Stimulated activated CD8-positive, alpha-beta memory T cell treated with anti-CD3 and anti-CD28 coated beads, Interleukin-15, amount 100 ng/mL, for 24 hours (primary cell): Measurements from ENCODE around the gene PIP4K2A.
"Not testable (repeated sequence)": the region's sequence is repeated elsewhere in the genome, so short reads cannot be mapped to it uniquely, and the experiment has no call there.

Source experiments
- DNase-seq: peaks from one replicate; pipeline ENCODE4 v3.0.0-alpha.2; 2020; ENCODE audit warnings: low read depth

PIP4K2A gene

DNA sequence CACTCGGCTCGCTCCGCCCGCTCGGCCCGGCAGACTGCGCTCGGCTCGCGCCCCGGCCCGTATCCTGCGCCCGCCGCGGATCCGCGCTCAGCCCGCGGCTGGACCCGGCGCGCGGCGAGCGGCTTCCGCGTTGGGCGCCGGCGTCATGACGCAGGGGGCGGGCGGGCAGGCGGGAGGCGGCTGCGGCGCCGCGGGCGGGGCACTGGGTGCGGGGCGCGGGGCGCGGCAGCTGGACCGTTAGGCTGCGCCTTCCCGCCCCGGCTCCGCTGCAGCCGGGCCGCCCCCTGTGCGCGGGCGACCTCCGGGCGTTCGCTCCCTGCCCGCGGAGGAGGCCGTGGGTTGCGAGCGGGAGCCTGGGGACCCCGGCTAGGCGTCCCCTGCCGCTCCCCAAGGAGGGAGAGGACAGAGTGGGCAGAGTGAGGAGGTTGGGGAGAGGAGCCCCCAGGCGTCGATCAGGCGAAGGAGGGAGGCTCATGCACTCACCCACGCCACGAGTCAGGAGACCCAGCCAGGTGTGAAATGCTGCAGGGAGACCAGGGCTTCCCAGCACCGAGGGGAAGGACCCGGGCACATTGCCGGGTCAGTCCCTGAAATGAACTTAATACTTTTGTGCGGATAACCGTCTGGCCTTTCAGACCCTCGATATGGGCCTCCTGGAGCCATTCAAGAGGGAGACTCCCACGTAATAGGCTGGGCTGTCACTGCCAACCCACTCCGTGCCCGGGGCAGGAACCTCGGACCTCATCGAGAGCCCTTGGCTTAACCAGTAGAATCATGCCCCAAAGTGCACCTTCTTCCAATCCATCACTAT lies at the start of gene PIP4K2A:
Gene PIP4K2A (minus strand): TSS at position 100 of the 811 bp plus-strand sequence. CDS start 252 bp downstream, outside the sequence.
- peak; percentile 59 for DNase-seq

DNA sequence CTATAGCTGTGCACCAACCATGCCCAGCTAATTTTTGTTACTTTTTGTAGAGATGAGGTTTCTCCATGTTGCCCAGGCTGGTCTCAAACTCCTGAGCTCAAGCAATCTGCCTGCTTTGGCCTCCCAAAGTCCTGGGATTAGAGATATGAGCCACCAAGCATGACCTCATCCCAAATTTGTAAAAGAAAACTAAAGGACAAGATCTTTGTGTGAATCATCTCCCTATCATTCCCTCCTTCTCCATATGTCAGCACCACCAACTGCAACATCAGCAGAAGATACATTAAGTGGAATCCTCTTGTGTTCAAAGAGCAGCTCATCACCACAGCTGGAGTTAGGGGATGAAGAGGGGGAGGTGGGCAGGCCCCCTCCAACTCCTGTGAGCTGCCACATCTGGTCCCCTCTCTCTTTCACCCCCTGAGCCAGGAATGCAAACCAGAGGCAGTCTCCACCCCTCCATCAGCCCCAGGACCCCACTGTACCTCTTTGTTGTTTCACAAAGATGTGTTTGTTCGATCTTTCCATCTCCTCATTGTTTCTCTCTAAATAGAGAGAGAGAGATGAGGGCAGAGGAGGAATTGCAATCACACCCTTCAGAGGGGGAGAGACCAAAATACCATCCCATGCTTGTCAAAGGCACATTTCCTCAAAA lies 47.3 kb upstream of the PIP4K2A start:
- DNase-seq, result no peak

DNA sequence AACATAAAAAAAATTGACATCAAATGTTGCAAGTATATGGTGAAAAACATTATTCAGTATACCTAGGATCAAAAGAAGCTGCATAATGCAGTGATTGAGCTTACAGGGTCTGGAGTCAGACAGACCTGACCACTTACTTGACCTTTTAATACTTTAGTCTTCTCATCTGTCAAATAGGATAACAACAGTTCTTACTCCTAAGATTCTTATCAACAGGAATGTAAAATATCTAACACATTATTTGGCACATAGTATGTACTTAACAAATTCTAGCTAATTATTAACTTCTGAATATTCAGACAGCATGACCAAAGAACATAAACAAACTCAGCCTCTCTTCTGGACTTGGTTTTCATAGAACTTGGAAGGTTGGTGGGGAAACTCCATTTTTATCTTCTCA lies 45.6 kb upstream of the PIP4K2A start:
- no peak for DNase-seq

DNA sequence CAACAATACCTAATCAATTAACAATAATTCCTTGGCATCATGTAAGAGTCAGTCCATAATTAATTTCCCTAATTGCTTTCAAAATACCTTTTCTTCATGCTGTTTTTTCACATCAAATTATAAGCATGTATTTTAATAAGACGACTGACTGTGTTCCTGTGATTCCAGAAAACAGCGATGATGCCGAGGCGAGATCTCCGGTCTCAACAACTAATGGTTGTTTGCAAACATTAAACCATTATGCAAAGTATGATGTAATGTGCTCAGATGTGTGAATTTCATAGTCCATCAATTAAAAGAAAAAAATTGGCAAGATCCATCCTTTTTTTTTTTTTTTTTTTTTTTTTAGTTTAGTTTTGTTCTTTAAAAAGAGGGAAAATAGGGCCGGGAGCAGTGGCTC lies 44.5 kb upstream of the PIP4K2A start:
- no peak for DNase-seq

DNA sequence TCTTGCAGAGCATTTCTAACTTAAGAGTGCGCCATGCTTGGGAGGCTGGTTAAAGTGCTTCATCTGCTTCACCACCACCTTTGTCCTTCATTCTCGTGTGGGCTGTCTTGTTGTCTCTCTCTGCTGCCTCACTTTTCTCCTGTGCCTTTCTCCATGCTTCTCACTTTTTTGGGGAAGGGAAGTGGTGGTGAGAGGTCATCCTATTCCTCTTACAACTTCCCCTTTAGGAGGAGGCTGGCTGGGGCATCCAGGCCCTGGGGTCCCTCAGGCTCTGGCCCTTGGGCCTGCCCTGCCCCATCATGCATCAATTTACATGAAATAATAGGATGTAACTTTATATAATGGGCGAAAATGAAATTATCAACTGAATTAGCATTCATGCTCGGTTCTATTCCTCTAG lies 39.9 kb upstream of the PIP4K2A start:
- DNase-seq, result no peak

DNA sequence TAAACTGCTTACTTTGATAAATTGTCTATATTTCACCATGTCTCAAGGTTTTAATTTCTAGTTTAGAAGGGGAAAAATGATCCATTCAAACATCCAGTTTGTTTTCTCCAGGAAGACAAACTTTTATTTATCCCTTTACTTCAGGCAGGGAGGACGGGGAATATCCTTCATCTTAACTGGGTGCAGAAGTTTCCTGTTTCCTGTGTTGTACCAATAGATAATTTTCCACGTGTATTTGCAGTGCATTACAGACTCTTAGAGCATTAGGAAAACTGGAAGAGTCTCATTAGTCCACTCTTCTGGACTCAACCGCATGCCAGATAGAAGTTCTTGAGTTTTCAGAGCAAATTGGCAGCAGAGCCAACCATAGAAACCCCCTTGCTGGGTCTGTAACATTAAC lies 39.4 kb upstream of the PIP4K2A start:
- DNase-seq, result no peak

DNA sequence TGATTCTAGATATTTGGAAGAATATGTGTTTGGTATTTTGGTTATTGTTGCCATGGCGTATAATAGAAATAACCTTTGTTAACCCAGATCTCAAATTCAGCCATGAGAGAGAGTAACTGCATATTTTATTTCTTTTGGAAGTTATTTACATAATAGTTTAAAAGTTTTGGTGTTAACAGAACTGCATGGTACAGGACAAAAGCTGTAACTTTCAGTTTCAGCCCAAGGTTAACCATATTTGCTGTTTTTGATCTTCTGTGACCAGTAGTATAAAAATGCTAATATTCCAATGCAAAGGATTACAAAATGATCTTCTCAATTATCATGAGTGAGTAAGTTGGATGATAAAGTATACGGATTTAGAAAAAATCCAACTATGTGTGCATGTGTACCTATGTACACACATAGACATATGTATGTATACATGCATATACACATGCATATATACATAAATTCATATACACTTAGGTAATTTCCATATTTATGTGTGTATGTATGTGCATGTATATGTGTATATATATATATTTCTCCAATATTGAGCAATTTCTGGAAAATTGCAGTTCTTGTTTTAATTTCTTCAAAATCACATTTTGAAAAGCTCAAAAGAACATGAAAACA lies 38.0 kb upstream of the PIP4K2A start:
- no peak for DNase-seq

DNA sequence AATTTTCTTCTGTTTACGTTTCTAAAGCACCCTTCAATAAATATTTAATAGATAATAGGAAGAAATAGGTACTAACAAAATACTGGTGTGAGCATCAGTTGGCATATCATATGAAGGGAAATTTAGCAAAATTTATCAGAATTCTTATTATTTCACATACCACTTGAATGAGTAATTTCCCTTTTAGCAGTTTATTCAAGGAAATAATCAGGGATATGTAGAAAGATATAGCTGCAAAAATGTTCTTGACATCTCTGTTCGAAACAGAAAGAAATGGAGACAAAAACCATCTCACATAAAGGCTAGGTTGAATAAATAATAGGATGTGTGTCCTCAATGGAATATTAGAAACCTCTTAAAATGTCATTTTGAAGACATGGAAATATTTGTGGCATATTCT lies 35.8 kb upstream of the PIP4K2A start:
- no peak for DNase-seq

DNA sequence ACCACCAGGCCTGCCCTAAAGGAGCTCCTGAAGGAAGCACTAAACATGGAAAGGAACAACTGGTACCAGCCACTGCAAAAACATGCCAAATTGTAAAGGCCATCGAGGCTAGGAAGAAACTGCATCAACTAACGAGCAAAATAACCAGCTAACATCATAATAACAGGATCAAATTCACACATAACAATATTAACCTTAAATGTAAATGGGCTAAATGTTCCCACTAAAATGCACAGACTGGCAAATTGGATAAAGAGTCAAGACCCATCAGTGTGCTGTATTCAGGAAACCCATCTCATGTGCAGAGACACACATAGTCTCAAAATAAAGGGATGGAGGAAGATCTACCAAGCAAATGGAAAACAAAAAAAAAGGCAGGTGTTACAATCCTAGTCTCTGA lies 30.5 kb upstream of the PIP4K2A start:
- not testable (repeated sequence) for DNase-seq

DNA sequence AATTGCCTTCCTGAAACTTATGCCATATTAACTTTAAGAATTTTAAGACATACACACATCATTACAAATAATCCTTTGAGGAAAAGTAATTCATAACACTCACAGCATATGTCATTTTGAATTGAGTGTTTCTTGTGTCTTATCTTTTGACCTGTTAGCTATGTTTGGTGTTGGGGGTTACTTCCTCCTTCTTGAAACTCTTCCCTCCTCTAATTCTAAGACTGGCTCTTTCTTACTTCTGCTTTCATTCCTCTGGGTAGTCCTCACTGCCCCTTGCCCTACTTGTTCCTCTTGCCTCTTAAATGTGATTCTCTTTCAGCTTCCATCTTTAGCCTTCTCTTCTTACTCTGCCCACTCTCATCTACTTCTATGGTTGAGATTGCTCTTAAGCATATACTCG lies 28.3 kb upstream of the PIP4K2A start:
- no peak for DNase-seq

DNA sequence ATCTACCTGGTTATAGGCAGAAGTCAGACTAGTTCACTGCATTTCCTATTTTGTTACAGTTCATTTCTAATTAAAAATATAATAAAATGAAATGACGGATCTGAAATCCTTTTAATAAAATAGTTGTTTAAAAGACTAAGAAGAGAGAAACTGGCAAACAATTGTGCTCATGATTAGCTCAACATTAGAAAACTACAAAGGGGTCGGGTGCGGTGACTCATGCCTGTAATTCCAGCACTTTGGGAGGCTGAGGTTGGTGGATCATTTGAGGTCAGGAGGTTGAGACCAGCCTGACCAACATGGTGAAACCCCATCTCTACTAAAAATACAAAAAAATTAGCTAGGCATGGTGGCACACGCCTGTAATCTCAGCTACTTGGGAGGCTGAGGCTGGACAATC lies 27.3 kb upstream of the PIP4K2A start:
- DNase-seq, result not testable (repeated sequence)

DNA sequence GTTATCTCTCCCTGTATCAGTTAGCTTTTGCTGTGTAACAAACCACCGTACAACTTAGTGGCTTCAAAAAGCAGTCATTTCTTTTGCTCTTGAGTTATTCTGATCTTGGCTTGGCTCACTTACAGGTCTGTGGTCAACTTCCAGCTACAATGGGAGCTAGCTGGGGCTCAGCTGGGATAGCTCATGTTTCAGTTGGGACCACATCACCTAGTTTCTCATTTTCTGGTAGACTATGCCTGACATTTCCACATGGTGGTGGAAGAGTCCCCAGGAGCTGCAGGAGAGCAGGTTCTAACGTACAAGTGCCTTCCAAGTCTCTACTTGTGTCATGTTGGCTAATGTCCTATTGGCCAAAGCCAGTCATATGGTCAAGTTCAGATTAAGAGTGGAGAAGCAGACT lies 25.8 kb upstream of the PIP4K2A start:
- no peak for DNase-seq

DNA sequence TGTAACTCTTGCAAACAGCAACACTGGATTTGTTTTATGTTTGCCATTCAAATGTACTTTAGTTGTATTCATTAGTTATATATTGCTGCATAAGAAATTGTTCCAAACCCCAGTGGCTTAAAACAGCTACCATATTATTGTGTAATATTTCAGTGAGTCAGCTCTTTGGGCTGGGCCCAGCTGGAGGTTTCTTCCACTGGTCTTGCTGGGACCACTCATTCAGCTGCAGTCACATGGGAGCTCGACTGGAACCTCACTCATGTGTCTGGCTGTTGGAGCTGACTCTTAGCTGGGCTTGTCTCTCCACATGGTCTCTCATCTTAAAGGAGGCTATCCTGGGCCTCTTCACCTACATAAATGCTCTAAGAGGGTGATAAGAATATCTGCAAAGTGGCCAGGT lies 23.2 kb upstream of the PIP4K2A start:
- no peak for DNase-seq

DNA sequence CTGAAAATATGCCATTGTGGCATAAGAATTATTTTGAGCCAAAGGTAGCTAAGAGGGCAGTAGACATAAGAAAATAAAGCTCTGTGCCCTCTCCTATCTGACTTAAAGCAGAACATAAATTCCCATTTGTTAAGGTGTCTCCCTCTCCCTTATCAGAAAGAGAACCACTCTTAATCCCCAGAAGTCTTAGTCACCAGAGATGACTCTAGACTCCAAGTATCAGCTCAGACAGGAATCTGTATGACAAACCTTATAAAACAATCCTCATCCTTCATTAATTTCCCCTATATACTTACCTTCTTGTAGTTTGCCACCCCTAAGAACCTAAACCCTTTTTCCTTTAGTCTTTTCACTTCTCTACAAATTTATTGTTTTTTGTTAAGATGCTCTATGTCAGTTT lies 21.8 kb upstream of the PIP4K2A start:
- DNase-seq, result no peak

DNA sequence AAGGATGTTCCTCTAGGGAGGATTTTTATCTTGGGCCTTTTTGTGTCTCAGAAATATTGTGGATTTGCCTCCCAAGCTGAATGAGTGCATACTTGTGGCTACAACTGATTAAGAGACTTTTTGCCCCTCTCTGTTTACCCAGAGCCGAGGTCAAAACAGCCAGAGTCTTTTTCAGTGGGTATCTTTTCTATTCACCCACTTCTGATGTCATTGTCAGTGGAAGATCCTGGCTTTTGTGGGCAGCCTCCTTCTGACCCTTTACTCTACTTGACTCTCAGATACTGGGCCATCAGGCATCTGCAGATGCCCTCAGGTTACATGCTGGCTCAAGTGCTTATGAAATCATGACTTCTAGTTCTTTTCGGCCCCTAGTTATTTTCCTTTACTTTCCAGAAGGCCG lies 19.6 kb upstream of the PIP4K2A start:
- no peak for DNase-seq

DNA sequence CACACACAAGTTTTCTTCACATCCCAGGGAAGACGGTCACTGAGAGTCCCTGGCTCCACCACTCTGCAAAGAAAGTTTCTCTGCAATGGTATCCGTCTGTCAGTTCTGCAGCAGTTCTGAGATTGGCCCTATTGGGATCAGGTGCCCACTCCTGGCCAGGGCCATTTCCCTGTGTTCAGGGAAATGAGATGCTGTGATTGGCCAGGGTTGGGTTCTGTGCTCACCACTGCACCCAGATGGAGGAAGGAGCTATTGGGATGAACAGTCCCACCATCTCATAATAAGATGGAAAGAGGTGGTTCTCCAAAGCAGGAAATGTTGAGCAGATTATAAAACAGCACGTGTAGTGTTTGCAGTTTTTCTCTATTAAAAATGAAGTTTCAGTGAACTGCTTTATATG lies 13.3 kb upstream of the PIP4K2A start:
- no peak for DNase-seq

DNA sequence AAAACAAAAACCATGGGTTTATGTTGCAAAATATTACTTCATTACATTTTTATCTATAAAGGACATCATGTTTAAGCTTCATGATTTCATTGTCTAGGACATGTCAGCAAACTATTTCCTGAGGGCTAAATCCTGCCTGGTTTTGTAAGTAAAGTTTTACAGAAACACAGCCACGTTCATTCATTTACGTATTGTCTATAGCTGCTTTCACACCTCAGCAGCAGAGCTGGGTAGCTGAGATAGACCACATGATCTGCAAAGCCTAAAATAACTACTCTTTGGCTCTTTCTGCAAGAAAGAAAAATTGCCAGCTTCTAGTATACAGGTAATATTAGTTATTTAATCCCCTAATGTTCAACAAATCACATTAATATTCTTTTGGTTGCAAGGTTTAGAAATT lies 12.7 kb upstream of the PIP4K2A start:
- DNase-seq, result no peak

DNA sequence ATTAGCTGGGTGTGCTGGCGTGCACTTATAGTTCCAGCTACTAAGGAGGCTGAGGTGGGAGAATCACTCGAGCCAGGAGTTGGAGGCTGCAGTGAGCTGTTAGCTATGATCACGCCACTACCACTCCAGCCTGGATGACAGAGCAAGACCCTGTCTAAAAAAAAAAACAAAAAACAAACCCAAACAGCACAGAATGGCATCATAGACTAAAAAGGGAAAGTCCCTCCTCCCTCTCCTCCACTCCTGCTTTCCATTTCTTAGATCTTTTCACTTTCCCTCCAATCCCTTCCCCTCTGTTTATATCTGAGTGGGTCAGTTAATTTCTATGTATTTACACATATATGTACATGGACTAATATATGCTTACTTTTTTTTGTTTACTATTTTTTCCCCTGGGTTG lies 10.4 kb upstream of the PIP4K2A start:
- no peak for DNase-seq

DNA sequence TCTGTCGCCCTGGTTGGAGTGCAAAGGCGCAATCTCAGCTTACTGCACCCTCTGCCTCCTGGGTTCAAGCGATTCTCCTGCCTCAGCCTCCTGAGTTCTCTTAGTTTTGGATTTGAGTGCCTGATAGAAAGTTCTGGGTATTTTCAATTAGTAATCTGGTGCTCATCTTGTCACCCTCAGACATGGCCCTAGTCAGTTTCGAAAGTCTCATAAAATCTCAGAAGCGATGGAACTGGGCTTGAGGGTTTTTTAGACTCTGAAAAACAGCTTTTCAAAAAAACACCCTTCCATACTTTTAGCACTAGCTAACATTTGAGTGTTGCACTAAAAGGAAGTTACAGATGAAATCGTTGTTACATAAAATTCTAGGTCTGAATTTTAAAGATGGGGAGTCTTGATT lies 9.4 kb upstream of the PIP4K2A start:
- no peak for DNase-seq

DNA sequence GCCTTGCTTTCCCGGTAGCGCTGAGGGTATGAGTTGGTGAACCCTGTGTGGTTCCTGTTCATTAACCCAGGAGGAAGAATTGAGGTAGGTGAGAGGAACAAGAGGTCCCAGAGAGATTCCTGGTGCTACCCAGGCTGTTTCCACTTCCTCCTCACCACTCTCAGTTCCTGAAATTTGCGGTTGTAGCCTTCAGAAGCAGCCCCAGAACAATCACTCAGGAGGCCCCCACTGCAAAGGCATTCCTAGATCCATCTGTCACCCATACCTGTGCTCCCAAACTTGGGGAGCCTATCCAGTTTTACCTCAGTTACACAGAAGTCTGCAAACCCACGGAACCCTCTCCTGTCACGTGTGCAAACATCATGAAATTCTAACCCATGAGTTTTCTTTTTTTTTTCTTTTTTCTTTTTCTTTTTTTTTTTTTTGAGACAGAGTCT lies 9.0 kb upstream of the PIP4K2A start:
- DNase-seq, result no peak

DNA sequence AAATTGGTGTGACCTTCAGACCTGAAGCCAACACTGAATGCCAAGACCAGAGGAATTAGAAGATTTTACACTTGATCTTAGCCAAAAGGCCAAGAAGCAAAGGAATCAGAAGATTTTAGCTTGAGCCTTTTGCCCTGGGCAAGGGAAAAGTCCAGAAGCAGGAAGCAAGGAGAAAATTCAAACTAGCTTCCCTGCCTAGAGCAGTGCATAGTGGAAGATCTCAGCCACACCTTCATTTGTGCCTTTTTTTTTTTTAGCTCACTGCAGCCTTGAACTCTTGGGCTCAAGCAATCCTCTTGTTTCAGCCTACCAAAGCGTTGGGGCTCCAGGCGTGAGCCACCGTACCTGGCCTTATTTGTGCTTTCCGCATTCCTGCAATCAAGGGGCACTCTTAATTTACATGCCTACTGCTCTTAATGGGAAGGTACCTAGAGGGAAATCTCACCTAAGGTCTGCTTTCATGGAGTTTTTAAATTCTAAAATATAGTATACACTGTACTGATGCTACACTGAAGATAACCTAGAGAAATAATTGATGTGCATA lies 8.3 kb upstream of the PIP4K2A start:
- no peak for DNase-seq

DNA sequence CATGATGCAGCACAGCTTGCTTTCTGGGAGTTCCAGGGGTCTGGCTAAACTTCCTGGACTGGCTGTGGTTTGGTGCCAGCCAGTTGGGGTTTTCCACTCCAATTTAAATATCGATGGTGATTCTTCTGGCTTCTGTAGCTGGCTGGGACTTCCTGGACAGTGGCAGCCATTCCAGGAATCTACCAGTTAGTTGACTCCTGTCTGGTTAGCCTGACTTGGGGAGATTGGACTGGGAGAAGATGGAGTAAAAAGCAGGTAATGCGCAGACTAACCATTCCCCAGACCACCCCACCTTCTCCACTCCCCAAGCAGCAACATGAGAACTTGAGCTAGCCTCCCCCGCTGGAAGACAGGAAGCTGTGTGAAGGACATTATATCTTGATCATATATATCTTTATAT lies 6.3 kb upstream of the PIP4K2A start:
- DNase-seq, result no peak

DNA sequence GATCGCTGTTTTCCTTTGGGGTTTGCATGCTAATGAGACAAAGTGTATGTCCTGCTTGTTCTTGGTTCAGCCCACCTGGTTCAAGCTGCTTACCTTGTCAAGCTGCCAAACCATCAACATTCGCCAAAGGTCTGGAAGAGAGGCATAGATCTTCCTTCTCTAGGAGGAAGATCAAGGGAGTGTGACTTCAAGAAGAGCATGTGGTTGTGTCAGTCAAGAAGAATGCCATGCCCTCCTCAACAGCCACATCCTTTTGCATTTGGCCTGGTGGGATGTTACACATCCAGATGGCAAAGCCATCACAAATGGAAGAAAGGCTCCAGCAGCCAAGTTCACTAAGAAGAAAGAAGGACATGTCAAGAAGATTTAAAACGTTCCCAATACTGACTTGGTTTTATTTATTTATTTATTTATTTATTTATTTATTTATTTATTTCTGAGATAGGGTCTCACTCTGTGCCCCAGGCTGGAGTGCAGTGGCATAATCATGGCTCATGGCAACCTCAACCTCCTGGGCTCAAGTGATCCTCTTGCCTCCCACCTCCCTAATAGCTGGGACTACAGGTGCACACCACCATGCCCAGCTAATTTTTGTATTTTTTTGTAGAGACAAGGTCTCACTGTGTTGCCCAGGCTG lies 5.1 kb upstream of the PIP4K2A start:
- DNase-seq, result no peak
